Nucleus accumbens (tissue), 56 donors: Measurements from ENCODE around the gene GAGE12G.
"Not testable (repeated sequence)": the region's sequence is repeated elsewhere in the genome, so short reads cannot be mapped to it uniquely, and the experiment has no call there.

Experiments
- DNase-seq, 56 donors: peaks; one replicate each; lab custom pipeline; 2025; lab: John Stamatoyannopoulos, UW

The GAGE12G gene, protein sequence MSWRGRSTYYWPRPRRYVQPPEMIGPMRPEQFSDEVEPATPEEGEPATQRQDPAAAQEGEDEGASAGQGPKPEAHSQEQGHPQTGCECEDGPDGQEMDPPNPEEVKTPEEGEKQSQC

DNA sequence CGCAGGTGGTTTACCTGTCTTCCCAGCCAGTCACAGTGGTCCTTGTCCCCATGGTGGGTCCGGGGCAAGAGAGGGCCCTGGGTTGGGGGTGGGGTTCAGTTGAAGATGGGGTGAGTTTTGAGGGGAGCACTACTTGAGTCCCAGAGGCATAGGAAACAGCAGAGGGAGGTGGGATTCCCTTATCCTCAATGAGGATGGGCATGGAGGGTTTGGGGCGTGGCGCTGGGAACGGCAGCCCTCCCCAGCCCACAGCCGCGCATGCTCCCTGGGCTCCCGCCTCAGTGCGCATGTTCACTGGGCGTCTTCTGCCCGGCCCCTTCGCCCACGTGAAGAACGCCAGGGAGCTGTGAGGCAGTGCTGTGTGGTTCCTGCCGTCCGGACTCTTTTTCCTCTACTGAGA, at the start of gene GAGE12G:
Gene GAGE12G, plus strand, starts transcription at position 301 of the 400 bp plus-strand sequence. CDS start 1,155 bp downstream, outside the sequence.
- not testable (repeated sequence) for DNase-seq

DNA sequence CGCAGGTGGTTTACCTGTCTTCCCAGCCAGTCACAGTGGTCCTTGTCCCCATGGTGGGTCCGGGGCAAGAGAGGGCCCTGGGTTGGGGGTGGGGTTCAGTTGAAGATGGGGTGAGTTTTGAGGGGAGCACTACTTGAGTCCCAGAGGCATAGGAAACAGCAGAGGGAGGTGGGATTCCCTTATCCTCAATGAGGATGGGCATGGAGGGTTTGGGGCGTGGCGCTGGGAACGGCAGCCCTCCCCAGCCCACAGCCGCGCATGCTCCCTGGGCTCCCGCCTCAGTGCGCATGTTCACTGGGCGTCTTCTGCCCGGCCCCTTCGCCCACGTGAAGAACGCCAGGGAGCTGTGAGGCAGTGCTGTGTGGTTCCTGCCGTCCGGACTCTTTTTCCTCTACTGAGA, 38.3 kb upstream of the GAGE12G start, which contains the start of gene GAGE12C:
Gene GAGE12C, plus strand, starts transcription at position 301 of the 400 bp plus-strand sequence. CDS start 1,155 bp downstream, outside the sequence.
- DNase-seq: not testable (repeated sequence)

- DNase-seq: not testable (repeated sequence)
Measured at GRCh38 chrX:49541433-49541832, 28.8 kb upstream of the GAGE12G start, which contains the start of gene GAGE12D. Gene GAGE12D (plus strand): TSS chrX:49541733. CDS start chrX:49542888, 1,155 bp downstream.

DNA sequence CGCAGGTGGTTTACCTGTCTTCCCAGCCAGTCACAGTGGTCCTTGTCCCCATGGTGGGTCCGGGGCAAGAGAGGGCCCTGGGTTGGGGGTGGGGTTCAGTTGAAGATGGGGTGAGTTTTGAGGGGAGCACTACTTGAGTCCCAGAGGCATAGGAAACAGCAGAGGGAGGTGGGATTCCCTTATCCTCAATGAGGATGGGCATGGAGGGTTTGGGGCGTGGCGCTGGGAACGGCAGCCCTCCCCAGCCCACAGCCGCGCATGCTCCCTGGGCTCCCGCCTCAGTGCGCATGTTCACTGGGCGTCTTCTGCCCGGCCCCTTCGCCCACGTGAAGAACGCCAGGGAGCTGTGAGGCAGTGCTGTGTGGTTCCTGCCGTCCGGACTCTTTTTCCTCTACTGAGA, 19.2 kb upstream of the GAGE12G start, which contains the start of gene GAGE12E:
Gene GAGE12E, plus strand, starts transcription at position 301 of the 400 bp plus-strand sequence. CDS start 1,155 bp downstream, outside the sequence.
- not testable (repeated sequence) for DNase-seq

GRCh38 chrX:49560542-49560941, 9.7 kb upstream of the GAGE12G start, which contains the start of gene GAGE12F:
Gene GAGE12F (plus strand): TSS chrX:49560842. CDS start chrX:49561997, 1,155 bp downstream.
- not testable (repeated sequence) for DNase-seq

DNA sequence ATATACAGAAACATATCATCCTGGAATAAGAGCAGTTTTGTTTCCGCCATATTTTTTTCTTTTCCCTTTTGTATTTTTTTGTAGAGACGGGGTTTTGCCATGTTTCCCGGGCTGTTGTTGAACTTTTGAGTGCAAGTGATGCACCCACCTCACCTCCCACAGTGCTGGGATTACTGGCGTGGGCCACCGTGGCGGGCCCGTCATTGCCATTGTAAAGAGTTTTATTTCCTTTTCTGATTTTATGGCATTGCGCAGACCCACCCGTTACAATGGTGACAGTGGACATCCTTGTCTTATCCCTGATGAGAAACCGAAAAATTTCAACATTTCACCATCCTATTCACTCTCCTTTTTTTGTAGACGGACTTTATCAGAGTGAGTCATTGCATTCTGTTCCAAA, 1.5 kb upstream of the GAGE12G start:
- not testable (repeated sequence) for DNase-seq

GRCh38 chrX:49569152-49569551, 1.0 kb upstream of the GAGE12G start:
- not testable (repeated sequence) for DNase-seq

- not testable (repeated sequence) for DNase-seq
Measured at GRCh38 chrX:49579649-49580048, 9.4 kb downstream of the GAGE12G start, which contains the start of gene GAGE12H. Gene GAGE12H (plus strand): TSS chrX:49579949. CDS start chrX:49581104, 1,155 bp downstream.

GRCh38 chrX:49589196-49589595, 19.0 kb downstream of the GAGE12G start, which contains the start of gene GAGE2A:
Gene GAGE2A (plus strand): TSS chrX:49589496. CDS start chrX:49590651, 1,155 bp downstream.
- DNase-seq: not testable (repeated sequence)

GRCh38 chrX:49589769-49590478, 19.7 kb downstream of the GAGE12G start:
- DNase-seq: not testable (repeated sequence)

DNA sequence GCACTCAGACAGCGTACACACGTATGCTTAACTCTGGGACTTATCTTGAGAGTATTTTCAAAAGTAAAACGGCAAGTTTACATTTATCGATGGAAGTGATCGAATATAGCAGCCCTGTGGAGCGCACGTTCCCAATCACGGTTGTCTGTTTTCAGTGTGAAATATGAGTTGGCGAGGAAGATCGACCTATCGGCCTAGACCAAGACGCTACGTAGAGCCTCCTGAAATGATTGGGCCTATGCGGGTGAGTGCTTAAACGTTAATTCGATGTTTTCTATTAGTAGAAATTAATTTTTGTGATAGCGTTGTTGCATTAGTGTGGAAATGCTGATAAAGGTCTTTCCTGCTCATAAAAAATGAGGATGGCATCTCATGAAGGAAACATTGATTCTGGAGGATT, 20.3 kb downstream of the GAGE12G start:
- DNase-seq: not testable (repeated sequence)

DNA sequence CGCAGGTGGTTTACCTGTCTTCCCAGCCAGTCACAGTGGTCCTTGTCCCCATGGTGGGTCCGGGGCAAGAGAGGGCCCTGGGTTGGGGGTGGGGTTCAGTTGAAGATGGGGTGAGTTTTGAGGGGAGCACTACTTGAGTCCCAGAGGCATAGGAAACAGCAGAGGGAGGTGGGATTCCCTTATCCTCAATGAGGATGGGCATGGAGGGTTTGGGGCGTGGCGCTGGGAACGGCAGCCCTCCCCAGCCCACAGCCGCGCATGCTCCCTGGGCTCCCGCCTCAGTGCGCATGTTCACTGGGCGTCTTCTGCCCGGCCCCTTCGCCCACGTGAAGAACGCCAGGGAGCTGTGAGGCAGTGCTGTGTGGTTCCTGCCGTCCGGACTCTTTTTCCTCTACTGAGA, 28.5 kb downstream of the GAGE12G start, which contains the start of gene GAGE1:
Gene GAGE1, plus strand, starts transcription at position 301 of the 400 bp plus-strand sequence. CDS start 1,155 bp downstream, outside the sequence.
- DNase-seq: not testable (repeated sequence)

- no peak for DNase-seq
Measured at GRCh38 chrX:49610718-49611310, 40.6 kb downstream of the GAGE12G start.

- DNase-seq: no peak
Measured at GRCh38 chrX:49618574-49618973, 48.4 kb downstream of the GAGE12G start.
